ENCODE data around the gene ZNF710. TPM values are rescaled to one million over a fixed set of nuclear protein-coding genes. Genes with fewer than 3 reads are reported as not detected.

ZNF710 gene
- total and polyA plus RNA-seq, 2 of the 13 experiments (the other 11 are each of a cell fraction or from before 2014, with no cell fraction given): 4.7 to 20.6 TPM

DNA sequence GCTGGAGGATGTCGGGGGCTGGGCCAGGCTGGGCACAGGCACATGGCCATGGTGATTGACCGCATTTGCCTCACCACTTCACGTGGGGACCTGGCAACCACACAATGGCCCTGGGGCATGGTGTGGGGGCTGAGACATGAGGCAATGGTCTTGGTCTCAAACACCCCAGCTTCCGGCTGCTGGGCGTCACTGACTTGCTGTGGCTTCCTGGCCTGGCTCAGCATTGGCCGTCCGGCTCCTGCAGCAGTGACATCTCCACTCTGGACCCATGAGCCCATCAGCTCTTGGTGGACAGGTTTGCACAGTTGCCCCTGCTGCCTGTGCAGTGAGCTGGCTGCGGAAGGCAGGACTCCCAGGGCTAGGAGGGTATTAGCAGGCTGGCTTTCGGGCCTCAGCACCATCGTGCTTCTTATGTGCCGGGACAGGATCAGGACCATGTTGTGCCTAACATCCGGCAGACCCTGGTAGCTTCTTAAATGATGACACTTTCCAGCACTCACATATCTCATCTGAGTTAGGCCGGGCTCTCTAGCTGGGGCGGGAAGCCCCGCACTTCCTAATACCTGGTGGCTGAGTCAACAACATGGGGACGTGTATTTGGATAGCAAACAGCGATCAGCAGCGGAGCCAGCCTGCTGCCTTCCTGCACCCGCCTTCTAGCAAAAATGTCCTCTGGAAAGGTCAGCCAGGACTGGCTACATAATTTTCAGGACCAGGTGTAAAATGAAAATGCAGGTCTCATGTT lies 34.1 kb downstream of the ZNF710 start (continued):
- TF ChIP-seq, protein P1, sequence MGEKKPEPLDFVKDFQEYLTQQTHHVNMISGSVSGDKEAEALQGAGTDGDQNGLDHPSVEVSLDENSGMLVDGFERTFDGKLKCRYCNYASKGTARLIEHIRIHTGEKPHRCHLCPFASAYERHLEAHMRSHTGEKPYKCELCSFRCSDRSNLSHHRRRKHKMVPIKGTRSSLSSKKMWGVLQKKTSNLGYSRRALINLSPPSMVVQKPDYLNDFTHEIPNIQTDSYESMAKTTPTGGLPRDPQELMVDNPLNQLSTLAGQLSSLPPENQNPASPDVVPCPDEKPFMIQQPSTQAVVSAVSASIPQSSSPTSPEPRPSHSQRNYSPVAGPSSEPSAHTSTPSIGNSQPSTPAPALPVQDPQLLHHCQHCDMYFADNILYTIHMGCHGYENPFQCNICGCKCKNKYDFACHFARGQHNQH (CRISPR knock-in tag; IDR thresholded peaks at IDR 0.05): 0 out of 2 replicates have a peak, but pooled peaks have one; percentile 47
- TF ChIP-seq TCF7L2 (IDR thresholded peaks at IDR 0.05; ENCODE audit: low read depth, low read length) (no peak), ERF (CRISPR knock-in tag; IDR thresholded peaks at IDR 0.05) (0 out of 2 replicates have a peak, but pooled peaks have one; percentile 35), RFXAP (CRISPR knock-in tag; IDR thresholded peaks at IDR 0.05; ENCODE audit: borderline replicate concordance) (no peak), HMG20A (CRISPR knock-in tag; IDR thresholded peaks at IDR 0.05; ENCODE audit: borderline replicate concordance) (no peak), ZNF264 (CRISPR knock-in tag; IDR thresholded peaks at IDR 0.05) (no peak), ZNF530 (CRISPR knock-in tag; IDR thresholded peaks at IDR 0.05; ENCODE audit: low read depth) (no peak), ZFY (CRISPR knock-in tag; IDR thresholded peaks at IDR 0.05) (peak; percentile 43; the same call in 1 of the 2 replicates), CAMTA2 (CRISPR knock-in tag; IDR thresholded peaks at IDR 0.05; ENCODE audit: borderline replicate concordance) (no peak), MED13 (CRISPR knock-in tag; IDR thresholded peaks at IDR 0.05) (no peak), CBX5 (CRISPR knock-in tag; IDR thresholded peaks at IDR 0.05; ENCODE audit: borderline replicate concordance) (0 out of 2 replicates have a peak, but pooled peaks have one; percentile 28), ZNF329 (CRISPR knock-in tag; IDR thresholded peaks at IDR 0.05; ENCODE audit: low read depth) (no peak), POLR2G (IDR thresholded peaks at IDR 0.05; ENCODE audit: low read depth, low read length) (no peak), SMYD3 (CRISPR knock-in tag; IDR thresholded peaks at IDR 0.05) (no peak), NR1H2 (CRISPR knock-in tag; IDR thresholded peaks at IDR 0.05; ENCODE audit: borderline replicate concordance, low read depth) (peak; percentile 30; the same call in 1 of the 2 replicates), SP2 (CRISPR knock-in tag; IDR thresholded peaks at IDR 0.05) (no peak), AGO2 (optimal IDR thresholded peaks at IDR 0.05; ENCODE audit: low read depth, low read length) (peak; percentile 14), ELF1 (CRISPR knock-in tag; IDR thresholded peaks at IDR 0.05) (peak; percentile 86), ZNF337 (CRISPR knock-in tag; IDR thresholded peaks at IDR 0.05; ENCODE audit: borderline replicate concordance, low read depth) (peak; percentile 64; the same call in 1 of the 2 replicates), KLF11 (CRISPR knock-in tag; IDR thresholded peaks at IDR 0.05) (no peak), ZNF564 (CRISPR knock-in tag; IDR thresholded peaks at IDR 0.05) (no peak)
- TF ChIP-seq, protein P2, sequence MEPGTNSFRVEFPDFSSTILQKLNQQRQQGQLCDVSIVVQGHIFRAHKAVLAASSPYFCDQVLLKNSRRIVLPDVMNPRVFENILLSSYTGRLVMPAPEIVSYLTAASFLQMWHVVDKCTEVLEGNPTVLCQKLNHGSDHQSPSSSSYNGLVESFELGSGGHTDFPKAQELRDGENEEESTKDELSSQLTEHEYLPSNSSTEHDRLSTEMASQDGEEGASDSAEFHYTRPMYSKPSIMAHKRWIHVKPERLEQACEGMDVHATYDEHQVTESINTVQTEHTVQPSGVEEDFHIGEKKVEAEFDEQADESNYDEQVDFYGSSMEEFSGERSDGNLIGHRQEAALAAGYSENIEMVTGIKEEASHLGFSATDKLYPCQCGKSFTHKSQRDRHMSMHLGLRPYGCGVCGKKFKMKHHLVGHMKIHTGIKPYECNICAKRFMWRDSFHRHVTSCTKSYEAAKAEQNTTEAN (CRISPR knock-in tag; conservative IDR thresholded peaks at IDR 0.05): no peak
- TF ChIP-seq, protein P3, sequence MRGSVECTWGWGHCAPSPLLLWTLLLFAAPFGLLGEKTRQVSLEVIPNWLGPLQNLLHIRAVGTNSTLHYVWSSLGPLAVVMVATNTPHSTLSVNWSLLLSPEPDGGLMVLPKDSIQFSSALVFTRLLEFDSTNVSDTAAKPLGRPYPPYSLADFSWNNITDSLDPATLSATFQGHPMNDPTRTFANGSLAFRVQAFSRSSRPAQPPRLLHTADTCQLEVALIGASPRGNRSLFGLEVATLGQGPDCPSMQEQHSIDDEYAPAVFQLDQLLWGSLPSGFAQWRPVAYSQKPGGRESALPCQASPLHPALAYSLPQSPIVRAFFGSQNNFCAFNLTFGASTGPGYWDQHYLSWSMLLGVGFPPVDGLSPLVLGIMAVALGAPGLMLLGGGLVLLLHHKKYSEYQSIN (CRISPR knock-in tag; IDR thresholded peaks at IDR 0.05; ENCODE audit: borderline replicate concordance): no peak
- TF ChIP-seq, protein P4, sequence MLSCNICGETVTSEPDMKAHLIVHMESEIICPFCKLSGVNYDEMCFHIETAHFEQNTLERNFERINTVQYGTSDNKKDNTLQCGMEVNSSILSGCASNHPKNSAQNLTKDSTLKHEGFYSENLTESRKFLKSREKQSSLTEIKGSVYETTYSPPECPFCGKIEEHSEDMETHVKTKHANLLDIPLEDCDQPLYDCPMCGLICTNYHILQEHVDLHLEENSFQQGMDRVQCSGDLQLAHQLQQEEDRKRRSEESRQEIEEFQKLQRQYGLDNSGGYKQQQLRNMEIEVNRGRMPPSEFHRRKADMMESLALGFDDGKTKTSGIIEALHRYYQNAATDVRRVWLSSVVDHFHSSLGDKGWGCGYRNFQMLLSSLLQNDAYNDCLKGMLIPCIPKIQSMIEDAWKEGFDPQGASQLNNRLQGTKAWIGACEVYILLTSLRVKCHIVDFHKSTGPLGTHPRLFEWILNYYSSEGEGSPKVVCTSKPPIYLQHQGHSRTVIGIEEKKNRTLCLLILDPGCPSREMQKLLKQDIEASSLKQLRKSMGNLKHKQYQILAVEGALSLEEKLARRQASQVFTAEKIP (CRISPR knock-in tag; IDR thresholded peaks at IDR 0.05; ENCODE audit: borderline replicate concordance): no peak
- TF ChIP-seq, protein P5, sequence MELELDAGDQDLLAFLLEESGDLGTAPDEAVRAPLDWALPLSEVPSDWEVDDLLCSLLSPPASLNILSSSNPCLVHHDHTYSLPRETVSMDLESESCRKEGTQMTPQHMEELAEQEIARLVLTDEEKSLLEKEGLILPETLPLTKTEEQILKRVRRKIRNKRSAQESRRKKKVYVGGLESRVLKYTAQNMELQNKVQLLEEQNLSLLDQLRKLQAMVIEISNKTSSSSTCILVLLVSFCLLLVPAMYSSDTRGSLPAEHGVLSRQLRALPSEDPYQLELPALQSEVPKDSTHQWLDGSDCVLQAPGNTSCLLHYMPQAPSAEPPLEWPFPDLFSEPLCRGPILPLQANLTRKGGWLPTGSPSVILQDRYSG (CRISPR knock-in tag; IDR thresholded peaks at IDR 0.05): no peak

Measured in HepG2 (cell line).